Measurements from ENCODE around the gene TIAL1. TPM values are rescaled to one million over a fixed set of nuclear protein-coding genes. Genes with fewer than 3 reads are reported as not detected.

The TIAL1 gene
- total RNA-seq, 2 experiments from 2014 or later = 159 to 174 TPM

GRCh38 chr10:119613741-119614140 is 17.0 kb upstream of the TIAL1 start:
- Histone ChIP-seq H3K9me3 (ENCODE audit: control insufficient read depth in 1 of 2, insufficient read depth in 1 of 2, low read length in 2 of 2) (no peaks in the 10 kb centered on the region), H3K36me3 (ENCODE audit: insufficient read depth, low read length) (no peaks in the 10 kb centered on the region), H3K4me3 (ENCODE audit: low read length) (no peak overlapping the region), H3K27me3 (ENCODE audit: control insufficient read depth in 1 of 2, insufficient read depth in 2 of 2, low read length in 2 of 2) (no peaks in the 10 kb centered on the region), H3K27ac (ENCODE audit: low read depth in 1 of 2, low read length in 2 of 2) (no peak overlapping the region), H3K4me1 (ENCODE audit: insufficient read depth, low read length) (peaks cover 2% of the 10 kb centered on the region)
- DNase-seq (no peak), ATAC-seq (ENCODE audit: poor library complexity) (no peak)
- Mint-ChIP-seq H3K27ac (no peak overlapping the region), H3K9me3 (no peaks in the 10 kb centered on the region), H3K4me3 (no peak overlapping the region), H3K27me3 (no peaks in the 10 kb centered on the region), H3K36me3 (ENCODE audit: low read depth) (no peaks in the 10 kb centered on the region), H3K4me1 (ENCODE audit: low read depth) (no peaks in the 10 kb centered on the region)
- ChIA-PET POLR2A (no interaction called here), CTCF (no interaction called here)
- no peak for TF ChIP-seq CTCF (IDR thresholded peaks at IDR 0.05)
- intact Hi-C loops (cut with DNase I, micrococcal nuclease) = no loop called here

- no peaks in the 10 kb centered on the region for H3K9me3 Mint-ChIP-seq
- no peak for DNase-seq
- no peaks in the 10 kb centered on the region for H3K27me3 ChIP-seq (ENCODE audit: control insufficient read depth in 1 of 2, insufficient read depth in 2 of 2, low read length in 2 of 2)
- no peak for ATAC-seq (ENCODE audit: poor library complexity)
- POLR2A ChIA-PET = no interaction called here
- H3K36me3 ChIP-seq (ENCODE audit: insufficient read depth, low read length) = no peaks in the 10 kb centered on the region
- no peaks in the 10 kb centered on the region for H3K4me1 Mint-ChIP-seq (ENCODE audit: low read depth)
- no peaks in the 10 kb centered on the region for H3K27me3 Mint-ChIP-seq
- no peak overlapping the region for H3K4me3 Mint-ChIP-seq
- CTCF ChIA-PET = no interaction called here
- no peak overlapping the region for H3K27ac ChIP-seq (ENCODE audit: low read depth in 1 of 2, low read length in 2 of 2)
- H3K27ac Mint-ChIP-seq = no peak overlapping the region
- intact Hi-C loops (cut with DNase I, micrococcal nuclease) = no loop called here
- no peak overlapping the region for H3K4me3 ChIP-seq (ENCODE audit: low read length)
- TF ChIP-seq CTCF (IDR thresholded peaks at IDR 0.05) = no peak
- H3K4me1 ChIP-seq (ENCODE audit: insufficient read depth, low read length) = peaks cover 6% of the 10 kb centered on the region
- H3K9me3 ChIP-seq (ENCODE audit: control insufficient read depth in 1 of 2, insufficient read depth in 1 of 2, low read length in 2 of 2) = no peaks in the 10 kb centered on the region
- no peaks in the 10 kb centered on the region for H3K36me3 Mint-ChIP-seq (ENCODE audit: low read depth)
Measured at GRCh38 chr10:119611433-119611832, 14.7 kb upstream of the TIAL1 start.

GRCh38 chr10:119609516-119609915 is 12.8 kb upstream of the TIAL1 start:
- H3K4me1 Mint-ChIP-seq (ENCODE audit: low read depth) = no peaks in the 10 kb centered on the region
- no peak overlapping the region for H3K4me3 ChIP-seq (ENCODE audit: low read length)
- no peaks in the 10 kb centered on the region for H3K27me3 Mint-ChIP-seq
- no peak for ATAC-seq (ENCODE audit: poor library complexity)
- ChIA-PET CTCF (interaction anchor here (0.7 kb wide), 1 partner anchor 264 kb away, joined by 3 read pairs; no protein-coding TSS in a partner anchor), POLR2A (interaction anchor here (1.3 kb wide), 1 partner anchor 77 kb away, joined by 3 read pairs; no protein-coding TSS in a partner anchor)
- intact Hi-C loops (cut with DNase I, micrococcal nuclease) = loop anchor here in 1 of 2 experiments (2.0 kb wide), 1 partner anchor 77 kb away; no protein-coding TSS in a partner anchor
- H3K27ac ChIP-seq (ENCODE audit: low read depth in 1 of 2, low read length in 2 of 2) = no peak overlapping the region
- no peak overlapping the region for H3K27ac Mint-ChIP-seq
- TF ChIP-seq CTCF (IDR thresholded peaks at IDR 0.05) = no peak
- no peaks in the 10 kb centered on the region for H3K36me3 Mint-ChIP-seq (ENCODE audit: low read depth)
- no peak for DNase-seq
- no peaks in the 10 kb centered on the region for H3K36me3 ChIP-seq (ENCODE audit: insufficient read depth, low read length)
- no peaks in the 10 kb centered on the region for H3K9me3 ChIP-seq (ENCODE audit: control insufficient read depth in 1 of 2, insufficient read depth in 1 of 2, low read length in 2 of 2)
- H3K9me3 Mint-ChIP-seq = no peaks in the 10 kb centered on the region
- peaks cover 6% of the 10 kb centered on the region for H3K4me1 ChIP-seq (ENCODE audit: insufficient read depth, low read length)
- H3K4me3 Mint-ChIP-seq = no peak overlapping the region
- H3K27me3 ChIP-seq (ENCODE audit: control insufficient read depth in 1 of 2, insufficient read depth in 2 of 2, low read length in 2 of 2) = no peaks in the 10 kb centered on the region

All from CD4-positive, alpha-beta T cell (primary cell).